HepG2 (cell line): ENCODE measurements around the gene SSH3. TPM values are rescaled to one million over a fixed set of nuclear protein-coding genes. Genes with fewer than 3 reads are reported as not detected.

Source experiments
- ATAC-seq: fragments of 200-7000 bp; cut with Tn5 transposase; 3 replicates; pipeline ENCODE4 v1.9.1; 2020; ENCODE audit warnings: mild to moderate bottlenecking, moderate library complexity
- BruUV-seq: library from RNA; stranded (reverse); fragments of 400-500 nt; replicated peaks from 2 replicates; lab custom pipeline; 2021; lab: Mats Ljungman, UMichigan
- CTCF ChIA-PET: fragments of 300-600 bp; formaldehyde crosslinking; extraction: SDS; loops from one replicate; lab custom pipeline; 2021; ENCODE audit warnings: low total read pairs, inconsistent platforms, low intra/inter-chr PET ratio; lab: Yijun Ruan, JAX
- POLR2A ChIA-PET: fragments of 350-600 bp; sonication (Branson Sonifier 250); formaldehyde crosslinking; loops from one replicate; lab custom pipeline; 2020; ENCODE audit warnings: antibody characterized with exemption, inconsistent platforms; lab: Yijun Ruan, JAX
- DNase-seq: peaks from one replicate; pipeline ENCODE4 v3.0.0-alpha.2; 2015; ENCODE audit warnings: low spot score
- FAIRE-seq: peaks from 3 replicates; lab custom pipeline; 2011; peaks lifted over from hg19 to GRCh38; lab: Jason Lieb, UNC
- H2AFZ ChIP-seq: one replicate; pipeline ENCODE4 v1.6.1; 2011; ENCODE audit warnings: low read length, inconsistent platforms
- H3K27ac ChIP-seq: fragments of 300-600 bp; 3 replicates; pipeline ENCODE4 v1.8.0; 2011; ENCODE audit warnings: mixed run types, mild to moderate bottlenecking, mixed read lengths, low read length, inconsistent platforms; ENCODE audit not compliant: insufficient read depth; ENCODE audit errors: extremely low read length
- H3K27me3 ChIP-seq, 2 experiments: fragments of 200-600 bp in 1 of 2; 2 replicates in 1 of 2; 3 replicates in 1 of 2; pipeline versions ENCODE4 v1.6.0 to v1.8.0; 2011; ENCODE audit warnings: low read length in 2 of 2, mild to moderate bottlenecking in 2 of 2, moderate library complexity in 2 of 2, inconsistent platforms in 1 of 2; ENCODE audit not compliant: insufficient read depth in 2 of 2, control insufficient read depth in 1 of 2
- H3K36me3 ChIP-seq, 2 experiments: fragments of 200-600 bp in 1 of 2; replicated peaks in 1 of 2; 2 replicates in 1 of 2; 3 replicates in 1 of 2; pipeline versions ENCODE4 v1.5.1 to v1.8.0; 2011; ENCODE audit warnings: low read length in 2 of 2, inconsistent platforms in 1 of 2; ENCODE audit not compliant: insufficient read depth in 2 of 2, control insufficient read depth in 1 of 2
- H3K4me1 ChIP-seq: 2 replicates; pipeline ENCODE4 v1.5.1; 2012; ENCODE audit warnings: low read length, inconsistent platforms; ENCODE audit not compliant: insufficient read depth
- H3K4me2 ChIP-seq: 2 replicates; pipeline ENCODE4 v1.6.0; 2011; ENCODE audit warnings: low read depth, low read length, inconsistent platforms
- H3K4me3 ChIP-seq, 3 experiments: fragments of 200-600 bp in 1 of 3; sonication (generic), shearing (Covaris generic) in 1 of 3; replicated peaks in 1 of 3; 2 replicates each; pipeline ENCODE4 v1.5.1; 2011 to 2016; ENCODE audit warnings: low read length in 3 of 3, inconsistent platforms in 2 of 3, low read depth in 2 of 3, mild to moderate bottlenecking in 2 of 3, control low read depth in 1 of 3, mixed read lengths in 1 of 3; ENCODE audit not compliant: insufficient read depth in 1 of 3
- H3K79me2 ChIP-seq: one replicate; pipeline ENCODE4 v1.6.1; 2011; ENCODE audit warnings: low read length, inconsistent platforms; ENCODE audit not compliant: insufficient read depth
- H3K9ac ChIP-seq: 2 replicates; pipeline ENCODE4 v1.6.0; 2011; ENCODE audit warnings: mild to moderate bottlenecking, low read depth, low read length, inconsistent platforms; ENCODE audit not compliant: insufficient read depth
- H3K9me3 ChIP-seq: 2 replicates; pipeline ENCODE4 v1.5.1; 2012; ENCODE audit warnings: mild to moderate bottlenecking, low read length
- H4K20me1 ChIP-seq: 2 replicates; pipeline ENCODE4 v1.6.0; 2011; ENCODE audit warnings: inconsistent platforms, mild to moderate bottlenecking, low read length, moderate library complexity; ENCODE audit not compliant: insufficient read depth
- AGO2 ChIP-seq: fragments of 200-400 bp; formaldehyde crosslinking; optimal IDR thresholded peaks from 2 replicates; pipeline ENCODE3; 2017; ENCODE audit warnings: mild to moderate bottlenecking, low read depth, low read length, moderate library complexity
- DPF2 ChIP-seq: sonication (generic); formaldehyde crosslinking; IDR thresholded peaks from 2 replicates; pipeline ENCODE4 v1.4.0; 2020; ENCODE audit warnings: mild to moderate bottlenecking, low read depth, missing genetic modification reagents, borderline replicate concordance
- ZNF784 ChIP-seq: sonication (generic); formaldehyde crosslinking; IDR thresholded peaks from 2 replicates; pipeline ENCODE4 v1.5.1; 2020; ENCODE audit warnings: missing genetic modification reagents, mild to moderate bottlenecking, borderline replicate concordance
- WGBS: methylation state at CpG from one replicate; pipeline ENCODE4 v1.1.6; 2017; ENCODE audit warnings: low lambda C conversion rate; 5-methylcytosine and 5-hydroxymethylcytosine counted together
- in situ Hi-C: cut with HindIII; loops from 2 replicates; pipeline ENCODE4 v1.10.0; 2017; ENCODE audit warnings: low pct_unique_long_range_greater_than_20kb; ENCODE audit not compliant: extremely low pct_ligation_motif_present
- intact Hi-C: fragments of 100-400 bp; cut with micrococcal nuclease; formaldehyde crosslinking; loops from one replicate; pipeline ENCODE4 v1.10.0; 2022; ENCODE audit not compliant: unreplicated experiment
- polyA plus RNA-seq, 8 experiments: library from polyadenylated mRNA; depleted of rRNA in 3 of 8; stranded (reverse) in 7 of 8; unstranded in 1 of 8; fragments of >200 nt; fragmentation: Illumina TruSeq in 4 of 8; extraction: Trizol in 4 of 8; gene quantifications; 2 replicates each; pipeline versions ENCODE4 v1.2.1 to v1.2.3, GENCODE V29; 2011 to 2016; ENCODE audit warnings: low read depth in 4 of 8, missing spikeins in 1 of 8, mixed read lengths in 1 of 8; ENCODE audit not compliant: insufficient read depth in 1 of 8
- total RNA-seq, 5 experiments: library from RNA; depleted of rRNA; stranded (reverse); fragments of >200 nt; fragmentation: Illumina TruSeq; extraction: Trizol; gene quantifications; 2 replicates each; pipeline ENCODE4 v1.2.3, GENCODE V29; 2016; ENCODE audit warnings: low read depth in 1 of 5

Gene SSH3
- total and polyA plus RNA-seq, 2 of the 13 experiments (the other 11 are each of a cell fraction or from before 2014, with no cell fraction given), result 12.4 to 18.8 TPM

- TF ChIP-seq DPF2 (CRISPR knock-in tag), result no peak
Observed at GRCh38 chr11:67281552-67282150, 21.7 kb upstream of the SSH3 start (continued).

GRCh38 chr11:67282155-67282875, 21.0 kb upstream of the SSH3 start:
- POLR2A ChIA-PET, result no interaction called here
- WGBS, result 93% methylated on average over 10 of the region's 20 CpGs
- peaks cover 41 to 79% of the 10 kb centered on the region in 2 experiments; a peak in 4 of 5 replicates for H3K36me3 ChIP-seq
- FAIRE-seq, result no peak
- DNase-seq, result no peak
- ATAC-seq, result no peak
- in situ Hi-C loops, result no loop called here
- H3K4me3 ChIP-seq, result no peak overlapping the region
- H3K4me1 ChIP-seq, result peaks cover 8% of the 10 kb centered on the region
- intact Hi-C loops, result no loop called here
- H3K9ac ChIP-seq, result no peak overlapping the region
- CTCF ChIA-PET, result no interaction called here
- no peaks in the 10 kb centered on the region for H3K79me2 ChIP-seq
- H4K20me1 ChIP-seq, result 0 out of 2 replicates have a peak, but pooled peaks cover 4% of the 10 kb centered on the region
- H3K9me3 ChIP-seq, result no peaks in the 10 kb centered on the region
- H3K27me3 ChIP-seq, result no peaks in the 10 kb centered on the region
- H3K4me2 ChIP-seq, result no peak overlapping the region
- H3K27ac ChIP-seq, result no peak overlapping the region
- no TSS peak for BruUV-seq
- H2AFZ ChIP-seq, result no peak overlapping the region
- TF ChIP-seq ZNF784, result no peak
- peak; percentile 45 for TF ChIP-seq AGO2
- TF ChIP-seq, all 625 proteins: peak for 1
